ENCODE measurements around the gene TMEM45A.

DNA sequence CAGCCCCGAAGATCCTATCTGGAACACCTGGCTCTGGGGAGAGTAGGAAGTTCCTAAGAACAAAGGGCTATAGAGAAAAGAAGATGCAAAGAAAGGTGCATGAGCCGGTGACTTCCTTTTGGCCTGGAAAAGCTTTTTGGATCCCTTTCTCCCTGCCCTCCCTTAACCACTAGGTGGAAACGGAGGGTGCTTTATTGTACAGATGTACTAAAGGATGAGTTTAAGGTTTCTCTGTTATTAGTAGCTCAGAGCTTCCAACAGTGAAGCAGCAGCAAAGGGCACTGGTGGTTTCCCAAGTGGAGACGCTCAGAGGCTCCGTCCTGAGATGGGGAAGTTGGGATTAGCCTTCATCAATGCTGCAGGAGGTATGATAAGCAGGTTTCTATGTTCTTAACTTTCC is 111.0 kb downstream of the TMEM45A start:
- TF ChIP-seq, protein P1, sequence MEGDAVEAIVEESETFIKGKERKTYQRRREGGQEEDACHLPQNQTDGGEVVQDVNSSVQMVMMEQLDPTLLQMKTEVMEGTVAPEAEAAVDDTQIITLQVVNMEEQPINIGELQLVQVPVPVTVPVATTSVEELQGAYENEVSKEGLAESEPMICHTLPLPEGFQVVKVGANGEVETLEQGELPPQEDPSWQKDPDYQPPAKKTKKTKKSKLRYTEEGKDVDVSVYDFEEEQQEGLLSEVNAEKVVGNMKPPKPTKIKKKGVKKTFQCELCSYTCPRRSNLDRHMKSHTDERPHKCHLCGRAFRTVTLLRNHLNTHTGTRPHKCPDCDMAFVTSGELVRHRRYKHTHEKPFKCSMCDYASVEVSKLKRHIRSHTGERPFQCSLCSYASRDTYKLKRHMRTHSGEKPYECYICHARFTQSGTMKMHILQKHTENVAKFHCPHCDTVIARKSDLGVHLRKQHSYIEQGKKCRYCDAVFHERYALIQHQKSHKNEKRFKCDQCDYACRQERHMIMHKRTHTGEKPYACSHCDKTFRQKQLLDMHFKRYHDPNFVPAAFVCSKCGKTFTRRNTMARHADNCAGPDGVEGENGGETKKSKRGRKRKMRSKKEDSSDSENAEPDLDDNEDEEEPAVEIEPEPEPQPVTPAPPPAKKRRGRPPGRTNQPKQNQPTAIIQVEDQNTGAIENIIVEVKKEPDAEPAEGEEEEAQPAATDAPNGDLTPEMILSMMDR (conservative IDR thresholded peaks at IDR 0.05; ENCODE audit: low read length), result peak; percentile 51
- TF ChIP-seq EZH2phosphoT487 (IDR thresholded peaks at IDR 0.05; ENCODE audit: borderline replicate concordance, low read depth, low read length), result no peak

Data from OCI-LY7 (cell line).